ENCODE measurements around the gene IQSEC1.

The IQSEC1 gene

GRCh38 chr3:12907296-12907695, 165.9 kb downstream of the IQSEC1 start:
- DNase-seq (ENCODE audit: low spot score), result no peak

- DNase-seq (ENCODE audit: low spot score), result no peak
These were observed 166.3 kb downstream of the IQSEC1 start for GRCh38 chr3:12906916-12907290.

GRCh38 chr3:12906141-12906915, 166.9 kb downstream of the IQSEC1 start:
- no peak for DNase-seq (ENCODE audit: low spot score)

- no peak for DNase-seq (ENCODE audit: low spot score)
These were observed 167.7 kb downstream of the IQSEC1 start for GRCh38 chr3:12905316-12906071.

GRCh38 chr3:12904951-12905315, 168.3 kb downstream of the IQSEC1 start:
- DNase-seq (ENCODE audit: low spot score), result no peak

- DNase-seq (ENCODE audit: low spot score), result no peak
These were observed 169.3 kb downstream of the IQSEC1 start for GRCh38 chr3:12903881-12904280.

DNA sequence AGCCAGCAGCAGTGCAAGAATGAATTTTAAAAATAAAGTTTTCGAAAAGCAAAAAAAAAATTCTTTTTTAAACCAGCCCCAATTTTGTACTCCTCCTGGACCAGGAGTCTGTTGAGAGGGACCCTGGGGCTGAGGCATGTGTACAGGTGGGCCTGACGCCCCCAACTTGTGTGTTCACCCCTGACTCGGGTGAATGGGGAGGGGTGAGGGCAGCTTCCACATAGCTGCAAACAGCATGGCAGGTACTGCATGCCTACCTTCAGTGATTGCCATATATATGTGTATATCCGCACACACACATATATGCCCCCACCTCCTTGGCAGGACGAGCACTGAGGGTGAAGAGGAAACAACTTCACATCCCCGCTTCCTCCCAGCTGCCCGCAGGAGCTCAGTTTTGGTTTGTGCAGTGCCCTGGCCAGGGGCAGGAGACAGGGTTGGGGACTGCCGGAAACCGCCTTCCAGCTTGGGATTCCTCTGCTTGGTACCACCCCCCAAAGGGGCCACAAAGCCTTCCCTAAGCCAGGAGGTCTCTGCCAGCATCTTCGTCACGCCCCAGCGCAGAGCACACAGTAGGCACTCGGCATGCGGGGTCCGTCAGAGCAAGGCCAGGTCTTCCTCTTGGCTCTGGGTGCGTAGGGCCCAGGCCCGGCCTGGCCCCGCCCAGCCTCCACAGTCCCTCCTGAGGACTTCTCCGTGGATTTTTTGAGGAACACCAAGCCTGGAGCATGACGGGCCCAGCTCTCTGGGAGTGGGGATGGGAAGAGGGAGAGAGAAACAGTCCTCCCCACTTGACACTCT, 170.0 kb downstream of the IQSEC1 start:
- DNase-seq (ENCODE audit: low spot score), result no peak

- no peak for DNase-seq (ENCODE audit: low spot score)
These were observed 170.8 kb downstream of the IQSEC1 start for GRCh38 chr3:12902181-12902999.

- no peak for DNase-seq (ENCODE audit: low spot score)
These were observed 171.6 kb downstream of the IQSEC1 start for GRCh38 chr3:12901623-12902045.

DNA sequence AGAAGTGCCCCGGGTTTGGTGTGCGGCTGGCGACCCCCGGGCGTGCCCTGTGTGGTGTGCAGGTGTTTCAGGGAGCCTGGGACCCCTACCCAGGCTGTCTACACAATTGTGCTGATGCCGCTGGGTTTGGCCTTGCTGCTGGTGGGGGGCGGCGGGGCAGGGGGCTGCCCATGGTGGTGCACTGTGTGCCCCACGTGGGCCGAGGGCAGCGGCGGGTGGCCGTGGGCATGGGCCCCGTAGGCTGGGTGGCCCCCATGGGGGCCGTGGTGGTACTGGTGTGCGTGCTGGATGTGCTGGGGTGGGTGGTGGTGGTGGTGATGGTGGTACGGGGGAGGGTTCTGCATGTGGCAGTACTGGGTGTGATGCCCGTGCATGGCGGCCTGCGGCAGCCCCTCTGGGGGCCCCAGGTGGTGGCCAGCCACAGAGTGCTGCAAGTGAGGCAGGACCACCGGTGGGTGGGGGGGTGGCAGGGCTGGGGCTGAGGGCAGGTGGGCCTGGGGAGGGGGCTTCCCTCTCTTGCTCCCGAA, 172.3 kb downstream of the IQSEC1 start:
- DNase-seq (ENCODE audit: low spot score), result no peak

GRCh38 chr3:12898965-12899755, 174.1 kb downstream of the IQSEC1 start:
- no peak for DNase-seq (ENCODE audit: low spot score)

DNA sequence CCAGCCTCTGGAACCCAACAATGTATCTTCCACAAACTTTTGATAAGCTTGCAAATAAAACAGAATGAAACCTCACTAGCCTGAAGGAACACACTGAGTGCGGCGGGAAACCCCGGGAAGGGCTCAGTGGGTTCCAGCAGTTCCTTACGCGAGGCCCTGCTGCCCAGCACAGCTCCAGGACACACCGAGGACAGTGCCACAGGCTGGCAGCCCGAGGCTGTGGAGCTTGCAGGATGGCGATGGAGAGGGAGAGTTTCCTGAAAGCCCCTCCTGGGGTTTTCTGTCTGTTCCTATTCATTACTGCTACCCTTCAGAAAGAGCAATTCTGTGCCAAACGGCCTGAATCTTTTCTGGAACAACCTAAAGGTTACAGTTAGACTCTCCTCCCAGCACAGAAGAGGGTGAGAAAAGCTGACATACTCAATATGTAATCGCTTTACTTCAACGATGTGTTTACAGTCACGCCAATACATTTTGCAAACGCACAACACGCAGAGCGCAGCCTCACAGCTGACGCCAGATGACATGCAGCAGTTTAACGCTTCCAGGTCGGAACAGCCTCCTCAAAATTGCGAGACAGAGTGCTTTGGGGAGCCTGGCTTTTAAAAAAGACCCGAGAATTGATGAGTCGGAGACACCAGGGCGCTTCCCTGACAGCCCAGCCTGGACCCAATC, 174.8 kb downstream of the IQSEC1 start:
- DNase-seq (ENCODE audit: low spot score), result no peak

- DNase-seq (ENCODE audit: low spot score), result no peak
These were observed 175.6 kb downstream of the IQSEC1 start for GRCh38 chr3:12897381-12898289.

GRCh38 chr3:12896063-12896985, 176.9 kb downstream of the IQSEC1 start:
- no peak for DNase-seq (ENCODE audit: low spot score)

DNA sequence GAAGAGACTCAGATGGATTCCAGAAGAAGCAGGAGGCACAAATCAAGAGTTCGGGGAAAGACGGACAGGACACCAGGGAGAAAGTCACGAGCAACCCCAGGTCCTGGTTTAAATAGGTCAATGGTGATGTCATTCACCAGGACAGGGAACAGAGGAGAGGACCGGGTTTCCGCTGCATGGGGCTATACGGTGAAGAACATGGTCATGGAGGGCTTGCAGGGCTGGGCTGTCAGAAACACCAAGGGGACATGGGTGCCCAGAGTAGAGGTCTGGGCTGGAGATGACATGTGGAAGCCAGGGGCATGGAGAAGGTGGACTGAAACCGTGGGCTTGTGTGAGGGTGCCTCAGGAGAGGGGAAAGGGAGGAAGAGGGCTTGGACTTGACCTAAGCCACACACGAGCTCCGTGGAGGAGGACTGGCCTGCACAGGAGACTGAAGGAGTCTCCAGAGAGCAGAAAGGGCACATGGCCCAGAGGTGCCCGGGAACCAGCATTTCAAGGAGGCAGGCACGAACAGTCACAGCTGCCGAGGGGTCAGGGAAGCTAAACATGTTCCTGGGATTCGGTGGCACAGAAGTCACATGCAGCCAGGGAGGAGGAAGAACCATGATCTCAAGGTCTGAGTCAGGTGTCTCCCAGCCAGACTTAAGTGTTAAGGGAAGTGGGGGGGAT, 177.7 kb downstream of the IQSEC1 start:
- DNase-seq (ENCODE audit: low spot score), result no peak

DNA sequence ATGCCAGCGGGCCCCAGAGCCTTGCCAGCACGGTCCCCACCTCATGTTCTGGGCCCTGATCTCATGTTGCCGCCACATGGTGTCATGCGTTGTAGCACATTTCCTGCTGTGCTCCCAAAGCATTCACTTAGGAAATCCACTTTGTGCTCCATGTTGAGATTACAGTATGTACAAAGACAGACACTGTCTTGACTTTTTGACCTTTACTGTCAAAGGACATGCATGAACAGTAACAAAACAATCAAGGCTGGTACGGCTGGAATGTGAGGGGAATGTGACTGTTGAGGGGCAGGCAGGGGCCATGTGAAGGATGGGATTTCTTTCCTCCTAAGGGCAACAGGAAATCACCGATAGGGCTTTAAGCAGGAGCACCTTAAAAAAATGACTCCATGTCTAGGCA, 178.6 kb downstream of the IQSEC1 start:
- no peak for DNase-seq (ENCODE audit: low spot score)

DNA sequence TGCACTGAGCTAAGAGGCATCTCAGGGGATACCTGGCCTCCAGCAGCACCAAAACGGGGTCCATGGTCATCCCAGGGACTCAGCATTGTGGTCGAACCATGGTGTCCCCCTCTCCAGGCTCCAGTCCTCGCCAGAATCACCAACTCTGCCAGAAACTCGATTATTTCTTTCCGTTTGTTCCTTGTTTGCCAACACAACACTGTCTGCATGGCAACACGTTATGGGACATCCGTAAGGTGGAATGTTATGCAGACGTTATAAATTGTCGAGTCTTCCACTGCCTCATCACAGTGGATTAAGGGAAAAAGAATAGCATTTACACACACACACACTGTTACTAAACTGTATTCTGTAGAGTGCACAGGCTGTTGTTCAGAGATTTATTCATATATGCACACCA, 179.4 kb downstream of the IQSEC1 start:
- no peak for DNase-seq (ENCODE audit: low spot score)
